ENCODE measurements around the gene BANP.

GRCh38 chr16:88045820-88046303, 94.6 kb downstream of the BANP start:
- TF ChIP-seq CTCF (conservative IDR thresholded peaks at IDR 0.05; ENCODE audit: low read length) (no peak), EZH2phosphoT487 (IDR thresholded peaks at IDR 0.05; ENCODE audit: borderline replicate concordance, low read depth, low read length) (no peak)
